HEK293T (cell line): ENCODE measurements around the gene DLD.

Experiments used
- ARNT ChIP-seq: fragments of 450-650 bp; IDR thresholded peaks from 2 replicates; pipeline ENCODE4 v1.6.1; 2017; ENCODE audit warnings: mild to moderate bottlenecking
- CTBP1 ChIP-seq: fragments of 450-650 bp; IDR thresholded peaks from 2 replicates; pipeline ENCODE4 v1.6.1; 2016; ENCODE audit warnings: borderline replicate concordance
- FOXK2 ChIP-seq: fragments of 450-650 bp; IDR thresholded peaks from 2 replicates; pipeline ENCODE4 v1.6.1; 2016; ENCODE audit warnings: mild to moderate bottlenecking
- HDGF ChIP-seq: fragments of 450-650 bp; IDR thresholded peaks from 2 replicates; pipeline ENCODE4 v1.6.1; 2017; ENCODE audit warnings: antibody characterized with exemption, borderline replicate concordance
- NFRKB ChIP-seq: fragments of 450-650 bp; IDR thresholded peaks from 2 replicates; pipeline ENCODE4 v1.6.1; 2016; ENCODE audit warnings: mild to moderate bottlenecking, moderate library complexity
- SP1 ChIP-seq: fragments of 450-650 bp; IDR thresholded peaks from 2 replicates; pipeline ENCODE4 v1.6.1; 2017
- TARDBP ChIP-seq: fragments of 450-650 bp; IDR thresholded peaks from 2 replicates; pipeline ENCODE4 v1.6.1; 2016

DNA sequence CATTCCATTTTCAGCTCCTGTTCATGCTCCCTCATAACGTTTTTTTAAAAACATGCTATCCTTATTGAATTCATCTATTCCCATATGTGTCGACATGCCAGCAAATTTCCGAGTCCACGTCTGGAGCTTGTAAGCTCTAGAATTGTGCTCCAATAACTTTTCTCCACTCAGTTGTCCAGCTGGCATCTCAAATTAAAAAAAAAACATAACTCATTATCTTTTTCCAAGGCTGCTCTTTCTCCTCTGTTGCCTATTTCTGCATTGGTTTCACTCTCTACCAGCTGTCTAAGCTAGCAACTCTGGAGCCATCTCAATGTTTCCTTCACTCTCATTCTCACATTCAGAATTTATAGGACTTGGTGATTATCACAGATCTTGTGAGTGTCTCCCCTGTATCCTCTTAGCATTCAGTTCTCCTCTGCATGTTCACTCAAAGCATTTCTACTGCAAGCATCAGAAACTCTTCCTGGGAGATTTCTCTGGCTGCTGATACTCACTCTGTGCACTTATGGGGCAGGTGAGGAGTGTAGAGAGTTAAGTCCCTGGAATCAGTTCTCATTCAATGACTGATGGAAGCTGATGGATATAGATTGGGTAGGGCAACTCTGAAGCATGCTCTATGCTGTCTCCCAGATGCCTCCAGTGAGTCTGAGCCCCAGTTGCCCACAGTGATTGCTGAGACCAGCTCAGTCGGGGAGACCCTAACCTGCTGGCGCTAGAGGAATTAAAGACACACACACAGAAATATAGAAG lies 6.7 kb upstream of the DLD start:
- no peak for TF ChIP-seq ARNT
- no peak for TF ChIP-seq NFRKB
- no peak for TF ChIP-seq FOXK2
- TF ChIP-seq SP1, result no peak
- no peak for TF ChIP-seq CTBP1
- TF ChIP-seq TARDBP, result no peak
- no peak for TF ChIP-seq HDGF
